Left lobe of liver (tissue), 2 donors: Measurements from ENCODE around the gene ITPR3. TPM values are rescaled to one million over a fixed set of nuclear protein-coding genes. Genes with fewer than 3 reads are reported as not detected.
"Not testable (repeated sequence)": the region's sequence is repeated elsewhere in the genome, so short reads cannot be mapped to it uniquely, and the experiment has no call there.

Experiments
- ATAC-seq: fragments of 200-7000 bp; cut with Tn5 transposase; one replicate; pipeline ENCODE4 v1.9.1; 2020; ENCODE audit warnings: mild to moderate bottlenecking, moderate library complexity
- DNase-seq: peaks from one replicate; pipeline ENCODE4 v3.0.0-alpha.2; 2020; ENCODE audit warnings: low spot score
- total RNA-seq: library from RNA; stranded (reverse); gene quantifications from one replicate; pipeline ENCODE4 v1.2.1, GENCODE V29; 2021
- donor health status: DM: no; HTN: no; CAD: no; lungs with moderate emphysema.
- donor health status: DM: no; HTN: yes; CAD: no.

The ITPR3 gene
- total RNA-seq, 1 donor from 2014 or later: 1.3 TPM

DNA sequence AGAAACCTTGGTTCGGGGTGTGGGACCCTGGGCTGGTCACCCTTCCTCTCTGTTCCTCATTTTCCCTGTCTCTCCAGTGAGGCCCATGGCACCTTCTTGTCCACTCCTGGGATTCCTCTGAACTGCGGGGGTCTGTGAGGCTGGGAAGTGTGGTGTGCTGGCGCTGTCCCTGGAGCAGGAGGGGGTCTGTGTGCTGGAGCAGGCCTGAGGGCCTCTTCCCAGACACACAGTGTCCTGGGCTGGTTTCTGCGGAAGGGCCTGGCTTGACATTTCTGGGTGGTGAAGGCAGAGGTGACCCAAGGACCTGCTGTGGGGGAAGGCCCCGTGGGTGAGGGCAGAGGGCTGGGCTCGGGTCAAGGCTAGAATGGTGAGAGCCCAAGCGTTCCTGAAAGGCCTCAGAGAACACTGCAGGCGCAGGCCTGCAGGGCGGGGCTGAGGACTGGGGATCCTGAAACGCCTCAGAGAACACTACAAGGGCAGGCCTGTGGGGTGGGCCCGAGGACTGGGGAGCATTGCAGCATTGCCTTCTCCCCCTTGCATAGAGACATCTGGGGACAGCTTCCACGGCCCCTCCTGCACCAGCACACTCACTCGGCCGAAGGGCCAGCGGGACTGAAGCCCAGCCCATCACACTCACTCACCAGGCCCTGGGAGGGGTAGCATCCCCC is 30.5 kb upstream of the ITPR3 start:
- no peak for DNase-seq
- no peak for ATAC-seq

DNA sequence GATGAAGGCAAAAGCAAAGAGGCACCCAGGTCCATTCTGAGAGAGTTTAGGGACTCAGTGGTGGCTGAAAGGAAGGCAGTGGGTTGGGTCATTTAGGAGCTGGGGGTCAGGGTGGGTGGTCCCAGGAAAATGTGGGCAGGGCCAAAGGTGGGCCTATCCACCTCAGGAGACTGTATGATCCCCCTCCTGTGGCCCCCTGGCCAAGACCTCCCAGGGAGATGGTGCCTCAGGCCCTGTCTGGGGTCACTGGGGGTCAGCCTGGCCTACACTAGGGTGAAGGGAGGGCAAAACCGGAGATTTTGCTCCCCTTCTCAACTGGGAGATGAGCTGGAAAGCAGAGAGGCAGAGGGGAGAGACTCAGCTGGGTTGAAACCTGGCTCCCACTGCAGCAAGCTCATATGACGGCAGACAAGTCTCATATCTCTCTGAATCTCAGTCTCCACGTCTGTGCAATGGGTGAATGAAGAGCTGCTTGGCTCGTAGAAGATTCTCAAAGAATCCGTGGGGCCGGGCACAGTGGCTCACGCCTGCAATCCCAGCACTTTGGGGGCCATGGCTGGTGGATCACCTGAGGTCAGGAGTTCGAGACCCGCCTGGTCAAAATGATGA is 29.6 kb upstream of the ITPR3 start:
- DNase-seq: no peak
- no peak for ATAC-seq

DNA sequence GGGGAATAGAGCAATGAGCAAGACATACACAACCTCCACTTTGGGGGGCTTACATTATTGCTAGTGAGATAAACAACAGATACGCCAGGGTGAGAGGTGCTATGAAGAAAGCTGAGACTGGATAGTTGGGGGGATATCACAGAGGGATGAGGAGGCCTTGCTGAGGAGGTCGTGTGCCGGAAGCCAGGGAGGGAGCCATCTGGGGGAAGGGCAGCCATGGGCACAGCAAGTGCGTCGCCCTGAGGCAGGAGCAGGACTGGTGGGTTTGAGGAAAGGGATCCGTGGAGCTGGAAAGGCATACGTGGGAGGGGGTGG is 28.9 kb upstream of the ITPR3 start:
- no peak for ATAC-seq
- DNase-seq: no peak

DNA sequence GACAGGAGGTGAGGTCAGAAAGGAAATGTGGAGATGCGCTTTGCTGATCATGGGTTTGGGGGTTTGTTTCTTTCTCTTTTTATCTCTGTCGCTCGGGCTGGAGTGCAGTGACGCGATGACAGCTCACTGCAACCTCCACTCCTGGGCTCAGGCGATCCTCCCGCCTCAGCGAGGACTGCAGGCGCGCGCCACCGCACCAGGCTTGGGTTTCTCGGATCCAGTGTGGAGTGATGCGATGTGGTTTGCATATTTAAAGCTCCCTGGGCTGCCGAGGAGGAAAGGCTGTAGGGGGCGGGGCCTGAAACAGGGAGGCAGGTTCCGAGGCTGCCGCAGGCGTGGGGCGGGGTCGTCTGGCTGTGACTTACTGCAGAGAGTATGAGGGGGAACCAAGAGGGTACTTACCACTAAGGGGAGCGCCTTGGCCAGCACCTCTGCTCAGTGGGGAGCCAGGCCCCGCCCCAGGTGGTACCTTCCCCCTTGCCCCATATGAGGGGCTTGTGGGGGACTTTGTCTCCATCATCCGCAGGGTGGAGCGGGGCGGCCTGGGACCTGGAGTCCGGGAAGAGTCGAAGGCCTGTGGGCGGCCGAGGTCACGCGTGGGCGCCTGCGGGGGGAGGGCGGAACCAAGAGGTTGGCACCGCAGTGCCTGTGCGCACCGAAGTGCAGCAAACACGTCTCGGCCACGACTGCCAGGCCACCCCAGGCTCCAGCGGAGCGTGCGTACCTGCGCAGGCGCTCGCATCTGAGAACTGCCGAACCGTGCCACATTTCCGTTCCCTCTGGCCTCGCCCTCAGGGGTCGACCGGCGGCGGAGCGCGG is 28.3 kb upstream of the ITPR3 start:
- no peak for ATAC-seq
- no peak for DNase-seq

DNA sequence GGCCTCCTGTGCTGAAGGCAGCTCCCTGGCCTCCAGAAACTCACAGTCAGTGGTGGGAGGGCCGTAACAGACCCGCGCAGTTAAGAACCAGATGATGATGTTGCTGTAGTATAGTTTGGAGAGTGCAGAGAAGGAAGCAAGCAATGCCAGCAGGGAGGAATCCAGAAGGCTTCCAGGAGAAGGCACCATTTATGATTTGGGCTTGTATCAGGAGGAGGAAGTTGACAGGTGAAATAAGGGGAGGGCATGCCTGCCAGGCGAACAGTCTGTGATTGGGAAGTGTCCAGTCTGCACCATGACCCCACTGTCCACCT is 27.8 kb upstream of the ITPR3 start:
- no peak for ATAC-seq
- DNase-seq: no peak

DNA sequence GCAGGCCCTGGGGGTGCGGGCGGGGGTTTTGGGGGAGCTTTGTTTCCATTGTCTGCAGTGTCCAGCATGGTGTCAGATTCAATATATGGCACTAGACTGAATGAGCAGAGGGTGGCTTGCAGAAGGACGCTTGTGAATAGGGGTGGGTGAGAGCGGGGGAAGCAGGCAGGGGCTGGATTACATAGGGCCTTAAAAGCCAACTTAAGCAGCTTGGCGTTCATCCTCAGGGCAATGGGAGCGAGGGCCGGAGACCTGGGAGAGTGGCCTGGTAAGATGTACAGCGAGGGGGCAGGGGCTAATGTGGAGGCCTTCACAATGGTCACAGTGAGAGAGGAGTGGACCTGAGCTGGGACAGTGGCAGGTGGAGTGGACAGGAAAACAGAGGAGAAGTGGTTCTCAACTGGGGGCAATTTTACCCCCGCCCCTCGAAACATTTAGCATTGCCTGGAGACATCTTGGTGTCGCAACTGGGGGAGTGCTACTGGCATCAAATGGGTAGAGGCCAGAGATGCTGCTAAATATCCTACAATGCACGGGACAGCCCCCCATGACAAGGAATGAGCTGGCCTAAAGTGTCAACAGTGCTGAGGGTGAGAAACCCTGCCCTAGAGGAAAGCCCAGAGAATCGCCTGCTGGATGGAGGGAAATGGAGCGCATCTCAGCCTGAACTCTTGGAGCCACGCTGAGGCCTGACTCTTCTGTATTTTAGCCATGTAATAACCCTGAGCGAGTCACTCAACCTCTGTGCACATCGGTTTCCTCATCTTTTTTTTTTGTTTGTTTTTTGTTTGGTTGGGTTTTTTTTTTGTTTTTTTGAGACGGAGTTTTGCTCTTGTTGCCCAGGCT is 25.9 kb upstream of the ITPR3 start:
- no peak for ATAC-seq
- no peak for DNase-seq

DNA sequence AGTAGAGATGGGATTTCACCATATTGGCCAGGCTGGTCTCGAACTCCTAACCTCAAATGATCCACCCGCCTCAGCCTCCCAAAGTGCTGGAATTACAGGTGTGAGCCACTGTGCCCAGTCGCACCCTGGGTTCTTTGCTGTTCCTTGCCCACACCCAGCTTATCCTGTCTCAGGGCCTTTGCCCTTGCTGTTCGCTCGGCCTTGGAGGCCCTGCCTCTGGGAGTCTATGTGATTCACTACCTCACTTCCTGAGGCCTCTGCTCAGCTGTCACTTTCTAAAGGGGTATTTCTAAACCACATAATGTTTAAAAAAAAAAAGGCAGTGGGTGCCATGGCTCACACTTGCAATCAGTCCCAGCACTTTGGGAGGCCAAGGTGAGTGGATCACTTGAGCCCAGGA is 24.2 kb upstream of the ITPR3 start:
- DNase-seq, ATAC-seq: not testable (repeated sequence)

DNA sequence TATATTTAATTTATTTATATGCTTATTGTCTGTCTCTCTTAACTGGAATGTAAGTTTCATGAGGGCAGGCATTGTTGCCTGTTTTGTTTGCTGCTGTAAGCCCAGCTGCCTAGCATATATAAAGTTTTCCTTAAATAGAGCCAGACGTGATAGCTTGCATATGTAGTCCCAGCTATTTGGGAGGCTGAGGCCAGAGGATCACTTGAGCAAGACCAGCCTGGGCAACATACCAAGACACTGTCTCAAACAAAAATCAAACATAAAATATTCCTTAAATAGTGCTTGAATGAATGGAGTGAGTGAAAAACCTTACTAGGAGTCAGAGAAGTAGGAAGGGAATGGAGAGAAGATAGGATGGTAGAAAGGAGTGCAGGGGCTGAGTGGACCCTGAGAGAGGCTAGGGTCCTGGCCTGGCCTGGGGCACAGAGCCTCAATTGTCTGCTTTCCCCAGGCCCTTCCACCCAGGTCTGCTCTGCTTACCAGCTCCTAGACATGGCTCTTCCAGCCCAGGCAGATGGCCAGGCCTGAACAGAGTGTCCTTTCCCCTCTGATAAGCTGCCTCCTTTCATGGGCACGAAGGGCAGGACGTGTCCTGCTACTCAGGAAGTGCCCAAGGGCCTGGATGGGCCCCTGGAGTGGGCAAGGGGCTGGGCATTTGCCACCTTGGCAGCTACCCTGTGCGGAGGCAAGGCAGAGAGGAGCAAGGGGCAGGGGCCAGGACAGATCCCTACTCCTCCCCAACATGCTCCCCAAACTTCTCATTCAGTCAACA is 23.4 kb upstream of the ITPR3 start:
- DNase-seq (no peak), ATAC-seq (no peak)

DNA sequence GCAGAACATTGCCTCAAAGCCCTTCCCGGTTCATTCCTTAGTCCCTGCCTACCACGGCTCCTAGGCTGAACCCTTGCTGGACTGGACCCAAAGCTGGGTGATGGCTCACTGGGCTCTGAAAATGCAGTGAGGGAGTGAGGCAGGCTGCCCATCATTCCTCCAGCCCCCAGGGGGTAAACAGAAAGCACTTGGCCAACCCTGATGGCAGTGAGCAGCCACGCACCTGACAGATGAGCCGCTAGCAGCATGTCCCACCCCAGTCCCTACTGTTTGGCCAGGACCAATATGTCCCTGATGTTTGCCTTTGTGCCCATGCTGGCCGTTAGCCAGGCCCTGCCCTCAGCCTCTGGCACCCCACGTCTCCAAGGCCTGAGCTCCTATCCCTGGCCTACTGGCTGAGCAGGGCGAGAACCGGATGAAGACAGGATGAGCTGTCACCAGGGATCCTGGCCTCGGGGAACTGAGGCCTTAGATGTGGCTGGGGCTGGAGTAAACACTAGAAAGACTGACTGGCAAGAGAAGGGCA is 21.6 kb upstream of the ITPR3 start:
- DNase-seq (no peak), ATAC-seq (no peak)

DNA sequence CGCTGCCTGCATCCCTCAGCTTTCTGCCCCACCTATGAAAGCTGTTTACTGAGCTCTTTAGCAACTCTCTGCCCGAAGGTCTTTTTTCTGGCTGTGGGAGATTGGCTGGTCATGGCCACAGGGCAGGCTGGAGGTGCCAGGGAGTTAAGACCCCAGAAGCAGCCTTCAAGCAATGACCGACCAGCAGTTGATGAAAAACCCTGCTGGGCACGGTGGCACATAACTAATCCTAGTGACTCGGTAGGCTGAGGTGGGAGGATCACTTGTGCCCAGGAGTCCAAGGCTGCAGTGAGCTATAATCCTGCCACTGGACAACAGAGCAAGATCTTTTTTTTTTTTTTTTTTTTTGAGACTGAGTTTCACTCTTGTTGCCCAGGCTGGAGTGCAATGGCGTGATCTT is 20.4 kb upstream of the ITPR3 start:
- ATAC-seq: no peak
- DNase-seq: no peak

DNA sequence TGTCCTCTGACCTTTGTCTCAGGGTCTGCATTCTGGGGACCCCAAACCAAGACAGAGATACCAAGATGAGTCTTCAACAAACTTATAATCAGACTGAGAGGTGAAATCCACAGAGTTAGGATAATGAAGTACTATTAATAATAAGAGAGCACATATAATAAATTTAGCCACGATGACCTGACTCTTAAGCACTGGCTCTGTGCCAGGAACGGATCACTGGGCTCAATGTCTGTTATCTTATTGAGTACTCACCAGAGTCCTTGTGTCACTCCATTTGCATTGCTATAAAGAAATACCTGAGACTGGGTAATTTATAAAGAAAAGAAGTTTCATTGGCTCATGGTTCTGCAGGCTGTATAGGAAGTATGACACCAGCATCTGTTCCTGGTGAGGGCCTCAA is 18.9 kb upstream of the ITPR3 start:
- DNase-seq (no peak), ATAC-seq (no peak)

DNA sequence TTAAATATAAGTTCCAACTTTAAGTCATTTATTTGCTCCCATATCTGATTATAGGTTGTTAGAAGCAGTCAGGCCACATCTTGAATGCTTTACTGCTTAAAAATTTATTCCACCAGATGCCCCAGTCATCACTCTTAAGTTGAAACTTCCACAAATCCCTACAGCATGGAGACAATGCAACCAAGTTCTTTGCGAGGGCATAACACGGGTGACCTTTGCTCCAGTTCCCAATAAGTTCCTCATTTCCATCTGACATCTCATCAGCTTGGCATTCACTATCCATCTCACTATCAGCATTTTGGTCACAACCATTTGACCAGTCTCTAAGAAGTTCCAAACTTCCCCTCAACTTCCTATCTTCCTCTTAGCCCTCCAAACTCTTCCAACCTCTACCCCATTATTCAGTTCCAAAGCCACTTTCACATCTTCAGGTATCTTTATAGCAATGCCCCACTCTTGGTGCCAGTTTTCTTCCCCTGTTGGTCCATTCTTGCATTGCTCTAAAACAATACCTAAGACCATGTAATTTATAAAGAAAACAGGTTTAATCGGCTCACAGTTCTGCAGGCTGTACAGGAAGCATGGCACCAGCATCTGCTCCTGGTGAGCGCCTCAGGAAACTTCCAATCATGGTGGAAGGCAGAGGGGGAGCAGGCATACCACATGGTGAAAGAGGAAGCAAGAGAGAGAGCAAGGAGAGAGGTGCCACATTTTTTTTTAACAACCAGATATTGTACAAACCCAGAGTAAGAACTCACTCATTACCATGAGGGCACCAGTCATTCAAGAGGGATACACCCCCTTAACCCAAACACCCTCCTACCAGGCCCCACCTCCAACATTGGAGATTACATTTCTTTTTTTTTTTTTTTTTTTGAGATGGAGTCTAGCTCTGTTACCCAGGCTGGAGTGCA is 15.9 kb upstream of the ITPR3 start:
- ATAC-seq (no peak), DNase-seq (no peak)

DNA sequence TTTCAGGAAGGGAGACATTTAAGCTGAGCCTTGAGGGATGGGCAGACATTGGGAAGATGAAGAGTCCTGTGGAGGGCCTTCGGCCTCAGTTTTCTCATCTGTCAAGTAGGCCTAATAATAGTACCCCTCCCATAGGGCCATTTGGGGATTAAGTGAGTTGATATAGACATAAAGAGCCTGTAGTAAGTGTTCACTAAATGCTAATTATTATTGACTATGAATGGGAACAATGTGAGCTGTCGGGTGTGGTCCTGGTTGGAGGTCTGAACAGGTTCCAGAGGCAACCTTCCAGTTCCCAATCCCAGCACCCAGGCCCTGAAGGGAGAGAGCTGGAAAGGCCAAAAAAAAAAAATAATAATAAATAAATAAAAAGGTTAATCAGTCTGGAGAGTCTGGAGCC is 14.5 kb upstream of the ITPR3 start:
- ATAC-seq (no peak), DNase-seq (no peak)

DNA sequence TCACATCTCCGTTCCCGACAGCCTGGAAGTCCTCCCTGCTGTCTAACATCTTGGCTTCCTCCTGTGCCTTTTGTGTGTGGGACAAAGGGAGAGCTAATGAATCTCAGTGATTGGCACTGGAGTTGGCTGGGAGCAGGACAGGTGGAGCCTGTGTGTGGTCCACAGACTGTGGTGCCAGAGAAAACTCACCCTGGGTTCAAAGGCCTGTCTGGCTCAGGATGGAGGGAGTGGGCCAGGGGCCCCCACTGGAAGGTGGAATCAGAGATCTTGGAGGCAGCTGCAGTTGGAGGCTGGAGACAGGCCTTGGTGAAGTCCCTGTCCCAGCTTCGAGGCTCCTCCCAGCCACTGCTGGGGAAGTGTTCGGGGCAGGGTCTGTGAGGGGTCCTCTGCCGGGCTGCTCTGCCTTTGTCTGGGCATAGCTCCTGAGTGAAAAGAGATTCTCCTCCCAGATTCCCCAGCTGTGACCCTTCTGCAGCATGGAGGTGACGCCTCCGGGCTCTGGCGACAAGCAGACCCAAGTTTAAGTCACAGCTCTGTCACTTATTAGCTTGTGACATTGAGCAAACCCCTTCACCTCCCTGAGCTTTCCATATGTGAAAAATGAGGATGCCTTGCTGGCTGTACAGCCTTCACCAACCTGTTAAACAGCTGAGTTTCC is 13.9 kb upstream of the ITPR3 start:
- ATAC-seq (no peak), DNase-seq (no peak)

DNA sequence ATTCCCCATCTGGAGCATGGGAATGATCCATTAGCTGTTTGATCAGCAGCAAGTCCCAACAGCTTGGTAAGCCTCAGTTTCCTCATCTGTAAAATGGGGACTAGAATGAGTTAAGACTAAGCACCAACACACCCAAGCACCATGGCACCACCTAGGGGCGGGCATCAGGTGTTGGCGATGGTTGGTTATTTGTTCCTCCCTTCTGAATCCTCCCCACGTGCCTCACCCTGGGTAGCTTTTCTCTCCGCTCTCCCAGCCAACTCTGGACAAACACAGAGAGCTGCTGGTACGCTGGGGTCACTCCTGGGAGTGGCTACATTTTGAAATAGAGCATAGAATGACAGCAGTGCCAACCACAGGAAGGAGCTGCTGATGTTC is 13.3 kb upstream of the ITPR3 start:
- no peak for DNase-seq
- peak; percentile 45 for ATAC-seq

DNA sequence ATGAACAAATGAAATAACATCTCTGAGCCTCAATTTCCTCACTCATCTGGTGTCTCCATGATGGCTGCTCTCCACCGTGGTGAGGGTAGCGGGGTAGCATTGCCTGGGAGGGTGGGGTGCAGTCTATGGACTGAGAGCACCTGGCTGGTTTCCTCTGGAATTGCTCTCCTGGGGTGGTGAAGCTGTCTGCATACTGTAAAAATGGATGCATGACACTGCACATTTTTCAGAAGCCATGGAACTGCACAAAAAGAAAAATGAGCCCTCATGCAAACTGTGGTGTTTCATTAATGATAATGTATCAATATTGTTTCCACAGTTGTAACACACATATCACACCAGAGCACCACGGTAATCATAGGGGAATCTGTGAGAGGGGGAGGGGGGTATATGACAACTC is 12.1 kb upstream of the ITPR3 start:
- DNase-seq (no peak), ATAC-seq (no peak)

DNA sequence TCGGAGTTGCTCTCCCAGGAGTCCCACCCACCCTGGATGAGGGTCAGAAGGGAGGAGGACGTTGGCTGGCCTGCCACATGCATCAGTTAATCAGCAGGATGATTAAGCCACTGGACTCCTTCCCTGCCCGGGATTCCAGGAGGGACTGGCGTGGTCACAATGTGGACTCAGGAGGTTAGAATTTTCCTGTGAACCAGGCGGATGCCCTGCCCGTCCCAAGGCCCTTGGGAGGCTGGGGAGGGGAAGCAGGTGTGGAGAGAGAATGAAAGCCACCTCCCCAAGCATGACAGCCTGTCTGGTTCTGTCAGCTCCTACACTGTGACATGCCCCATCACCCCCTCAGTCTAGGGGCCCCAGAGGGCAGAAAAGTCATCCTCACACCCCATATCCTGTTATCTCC is 11.6 kb upstream of the ITPR3 start:
- DNase-seq (no peak), ATAC-seq (no peak)

DNA sequence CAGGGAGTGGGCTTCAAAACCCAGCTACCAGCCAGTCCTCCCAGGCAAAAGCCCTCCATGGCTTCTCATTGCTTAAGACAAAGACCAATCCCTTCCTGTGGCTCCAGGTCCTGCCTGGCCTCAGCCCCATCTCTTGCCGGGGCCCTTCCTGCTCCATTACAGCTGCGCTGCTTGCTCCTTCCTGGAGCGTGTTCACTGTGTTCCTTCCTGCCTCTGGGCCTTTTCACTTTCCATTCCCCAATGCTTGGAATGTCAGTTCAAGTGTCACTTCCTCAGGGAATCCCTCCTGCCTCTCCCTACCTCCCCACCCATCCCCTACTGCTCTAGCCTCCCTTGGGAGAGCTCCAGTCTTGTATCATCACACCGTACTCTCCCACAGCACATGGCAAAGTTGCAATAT is 11.1 kb upstream of the ITPR3 start:
- ATAC-seq (peak; percentile 50), DNase-seq (no peak)
